Cardiac fibroblast (primary cell): ENCODE results near the gene NEURL1B.
"Not testable (repeated sequence)": the region's sequence is repeated elsewhere in the genome, so short reads cannot be mapped to it uniquely, and the experiment has no call there.

Experiments used
- DNase-seq, 2 donors: peaks; one replicate each; pipeline versions ENCODE4 v3.0.0 to v3.0.0-alpha.2; 2010; ENCODE audit warnings: low read depth in 2 of 2
- H3K4me3 ChIP-seq, 2 donors: replicated peaks in 1 of 2; 1 replicate in 1 of 2; 2 replicates in 1 of 2; pipeline ENCODE4 v1.5.1; 2011; ENCODE audit warnings: low read depth in 2 of 2, low read length in 2 of 2, mild to moderate bottlenecking in 2 of 2, moderate library complexity in 1 of 2
- CTCF ChIP-seq: IDR thresholded peaks from one replicate; pipeline ENCODE4 v1.5.1; 2011; ENCODE audit warnings: low read depth, mild to moderate bottlenecking, low read length, inconsistent platforms

The NEURL1B gene

GRCh38 chr5:172648755-172649154 lies 7.7 kb downstream of the NEURL1B start:
- no peak overlapping the region for H3K4me3 ChIP-seq
- TF ChIP-seq CTCF, result no peak
- DNase-seq, result no peak

GRCh38 chr5:172656496-172656895 lies 15.4 kb downstream of the NEURL1B start:
- not testable (repeated sequence) for DNase-seq, H3K4me3 ChIP-seq

- not testable (repeated sequence) for H3K4me3 ChIP-seq, DNase-seq
Measured at GRCh38 chr5:172657524-172658233, 16.6 kb downstream of the NEURL1B start.

GRCh38 chr5:172658391-172658790 lies 17.3 kb downstream of the NEURL1B start:
- no peak for TF ChIP-seq CTCF
- DNase-seq, result no peak

GRCh38 chr5:172658961-172659501 lies 18.0 kb downstream of the NEURL1B start:
- TF ChIP-seq CTCF, result no peak
- H3K4me3 ChIP-seq, result no peak overlapping the region
- peak in 1 of 2 donors; percentile 46 for DNase-seq

More at GRCh38 chr5:172658391-172658790, 17.3 kb downstream of the NEURL1B start:
- H3K4me3 ChIP-seq, result no peak overlapping the region

- no peak overlapping the region for H3K4me3 ChIP-seq
- no peak for DNase-seq
Measured at GRCh38 chr5:172659570-172659908, 18.5 kb downstream of the NEURL1B start.

GRCh38 chr5:172659909-172660628 lies 19.0 kb downstream of the NEURL1B start:
- peak; percentile 74 to 80 for DNase-seq
- no peak for TF ChIP-seq CTCF
- no peak overlapping the region for H3K4me3 ChIP-seq

More at GRCh38 chr5:172659570-172659908, 18.5 kb downstream of the NEURL1B start:
- no peak for TF ChIP-seq CTCF
